Left cardiac atrium (tissue), 4 donors: ENCODE measurements around the gene WWOX. TPM values are rescaled to one million over a fixed set of nuclear protein-coding genes. Genes with fewer than 3 reads are reported as not detected.

ENCODE experiments used
- ATAC-seq, 2 donors: fragments of 200-7000 bp; cut with Tn5 transposase; one replicate each; pipeline ENCODE4 v1.9.1; 2020; ENCODE audit warnings: mild to moderate bottlenecking in 2 of 2, moderate library complexity in 2 of 2
- DNase-seq: peaks from one replicate; pipeline ENCODE4 v3.0.0-alpha.2; 2020
- intact Hi-C, 2 donors: fragments of 100-400 bp; cut with DNase I; formaldehyde crosslinking; loops; one replicate each; pipeline versions ENCODE4 v1.14.1 to v1.15.1; 2022 to 2023
- total RNA-seq, 2 donors: library from RNA; stranded (reverse); fragmentation: NEBNext Ultra II Directional; extraction: Animal tissue kit (Norgen Biotek cat#: 25700); gene quantifications; one replicate each; pipeline ENCODE4 v1.2.1, GENCODE V29; 2021
- donor health status: DM: no; HTN: yes; CAD: no.
- donor health status: DM: no; HTN: yes; CAD: no; lungs with severe emphysema.
- donor health status: DM: yes; HTN: yes; CAD: no.
- donor health status: Dilated cardiomyopathy.

The WWOX gene
- total RNA-seq, 2 donors from 2014 or later, result 7.6 to 8.6 TPM

- intact Hi-C loops, result no loop called here
- DNase-seq (no peak), ATAC-seq (no peak)
Observed at GRCh38 chr16:78918805-78919305, 819.4 kb downstream of the WWOX start.

GRCh38 chr16:78919852-78920251 lies 820.4 kb downstream of the WWOX start:
- ATAC-seq (no peak), DNase-seq (no peak)
- intact Hi-C loops, result no loop called here

- no peak for DNase-seq
- no peak for ATAC-seq
- intact Hi-C loops, result no loop called here
Observed at GRCh38 chr16:78920621-78921020, 821.2 kb downstream of the WWOX start.

GRCh38 chr16:78925083-78925767 lies 825.8 kb downstream of the WWOX start:
- no peak for ATAC-seq
- DNase-seq, result peak; percentile 36
- intact Hi-C loops, result loop anchor here in 1 of 2 donors (2.0 kb wide), 1 partner anchor 678 kb away; no protein-coding TSS in a partner anchor

GRCh38 chr16:78926723-78927210 lies 827.3 kb downstream of the WWOX start:
- intact Hi-C loops, result no loop called here
- DNase-seq (no peak), ATAC-seq (no peak)

- DNase-seq, result no peak
- intact Hi-C loops, result no loop called here
- no peak for ATAC-seq
Observed at GRCh38 chr16:78927766-78928165, 828.3 kb downstream of the WWOX start.

- ATAC-seq (no peak), DNase-seq (no peak)
- intact Hi-C loops, result no loop called here
Observed at GRCh38 chr16:78929841-78930240, 830.4 kb downstream of the WWOX start.

GRCh38 chr16:78930561-78930960 lies 831.1 kb downstream of the WWOX start:
- ATAC-seq, result no peak
- intact Hi-C loops, result no loop called here
- no peak for DNase-seq

GRCh38 chr16:78931267-78931666 lies 831.8 kb downstream of the WWOX start:
- ATAC-seq, result no peak
- no peak for DNase-seq
- intact Hi-C loops, result no loop called here

GRCh38 chr16:78931678-78932077 lies 832.2 kb downstream of the WWOX start:
- no peak for DNase-seq
- intact Hi-C loops, result no loop called here
- no peak for ATAC-seq

GRCh38 chr16:78932355-78932943 lies 833.0 kb downstream of the WWOX start:
- ATAC-seq, result no peak
- intact Hi-C loops, result no loop called here
- DNase-seq, result no peak

- intact Hi-C loops, result no loop called here
- ATAC-seq (no peak), DNase-seq (no peak)
Observed at GRCh38 chr16:78936060-78936459, 836.6 kb downstream of the WWOX start.

- no peak for DNase-seq
- ATAC-seq, result no peak
- intact Hi-C loops, result no loop called here
Observed at GRCh38 chr16:78939597-78939996, 840.1 kb downstream of the WWOX start.

- DNase-seq, result no peak
- ATAC-seq, result no peak
- intact Hi-C loops, result no loop called here
Observed at GRCh38 chr16:78942625-78943245, 843.3 kb downstream of the WWOX start.

- ATAC-seq (no peak), DNase-seq (no peak)
- intact Hi-C loops, result no loop called here
Observed at GRCh38 chr16:78945336-78945735, 845.9 kb downstream of the WWOX start.

GRCh38 chr16:78946556-78946955 lies 847.1 kb downstream of the WWOX start:
- intact Hi-C loops, result no loop called here
- DNase-seq (no peak), ATAC-seq (no peak)

- DNase-seq, result no peak
- intact Hi-C loops, result no loop called here
- no peak for ATAC-seq
Observed at GRCh38 chr16:78950768-78951167, 851.3 kb downstream of the WWOX start.

GRCh38 chr16:78952630-78953029 lies 853.2 kb downstream of the WWOX start:
- no peak for DNase-seq
- no peak for ATAC-seq
- intact Hi-C loops, result no loop called here

GRCh38 chr16:78953526-78953925 lies 854.1 kb downstream of the WWOX start:
- DNase-seq (no peak), ATAC-seq (no peak)
- intact Hi-C loops, result no loop called here

GRCh38 chr16:78955206-78955605 lies 855.8 kb downstream of the WWOX start:
- intact Hi-C loops, result no loop called here
- DNase-seq, result no peak
- ATAC-seq, result peak in 1 of 2 donors; percentile 37
